Stimulated activated effector memory CD8-positive, alpha-beta T cell treated with anti-CD3 and anti-CD28 coated beads, Interleukin-12 subunit alpha, Interleukin-12 subunit beta, amount 100 ng/mL, for 72 hours (primary cell): Measurements from ENCODE around the gene POU4F1.

Experiments
- ATAC-seq: fragments of 150-1000 bp; cut with Tn5 transposase; 2 replicates; pipeline ENCODE4 v1.10.0; 2021
- DNase-seq, 2 donors: peaks; one replicate each; pipeline ENCODE4 v3.0.0; 2021 to 2022; ENCODE audit warnings: low spot score in 2 of 2
- H3K27ac Mint-ChIP-seq: one replicate; pipeline ENCODE4 v1.8.0; 2022; ENCODE audit warnings: mild to moderate bottlenecking, mixed read lengths
- H3K36me3 Mint-ChIP-seq: one replicate; pipeline ENCODE4 v1.8.0; 2022; ENCODE audit warnings: mild to moderate bottlenecking, mixed read lengths
- H3K4me1 Mint-ChIP-seq: one replicate; pipeline ENCODE4 v1.8.0; 2022; ENCODE audit warnings: mixed read lengths
- H3K4me3 Mint-ChIP-seq: one replicate; pipeline ENCODE4 v1.8.0; 2022; ENCODE audit warnings: mild to moderate bottlenecking, mixed read lengths
- H3K9me3 Mint-ChIP-seq: one replicate; pipeline ENCODE4 v1.8.0; 2022; ENCODE audit warnings: mixed read lengths

The POU4F1 gene

DNA sequence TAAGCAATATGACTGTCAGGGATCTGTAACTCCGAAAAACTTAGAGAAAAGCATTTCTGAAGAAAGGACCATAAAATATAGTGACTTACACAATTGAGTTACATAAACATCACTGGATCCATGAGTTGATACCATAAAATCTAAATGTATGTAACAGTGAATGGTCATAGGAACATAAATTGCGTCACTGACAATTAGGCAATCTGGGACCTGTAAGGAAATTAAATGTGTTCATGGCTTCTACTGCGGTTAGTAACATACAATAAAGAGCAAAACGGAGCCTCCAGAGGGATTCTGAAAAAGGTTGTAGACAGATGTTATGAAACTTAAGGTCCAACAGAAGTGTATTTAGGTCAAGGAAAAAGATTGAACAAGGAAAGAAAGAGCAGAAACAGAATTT, 27.1 kb downstream of the POU4F1 start:
- Mint-ChIP-seq H3K4me1 (no peaks in the 10 kb centered on the region), H3K9me3 (no peaks in the 10 kb centered on the region), H3K4me3 (no peak overlapping the region), H3K27ac (no peak overlapping the region), H3K36me3 (no peaks in the 10 kb centered on the region)
- ATAC-seq: no peak
- DNase-seq: no peak

DNA sequence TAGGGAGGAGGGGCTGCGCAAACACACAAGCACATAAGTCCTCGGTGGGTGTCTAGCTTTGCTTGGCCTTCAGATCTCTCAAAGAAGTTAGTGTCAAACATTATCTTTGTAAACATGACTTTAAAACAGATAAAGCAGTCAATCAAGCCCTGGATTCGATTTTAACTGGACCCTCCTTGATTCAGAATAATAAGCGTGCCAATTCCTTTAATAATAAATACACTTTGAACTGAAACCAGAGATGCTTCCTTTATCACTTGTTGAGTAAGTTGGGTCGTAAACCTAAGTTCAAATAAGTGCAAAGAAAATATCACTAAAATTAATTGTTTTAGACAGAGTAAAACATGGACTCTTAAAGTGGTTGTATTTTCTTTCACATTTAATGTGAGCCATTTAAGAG, 30.9 kb downstream of the POU4F1 start:
- Mint-ChIP-seq H3K36me3 (no peaks in the 10 kb centered on the region), H3K9me3 (no peaks in the 10 kb centered on the region), H3K27ac (no peak overlapping the region), H3K4me3 (no peak overlapping the region), H3K4me1 (no peaks in the 10 kb centered on the region)
- ATAC-seq (no peak), DNase-seq (no peak)

DNA sequence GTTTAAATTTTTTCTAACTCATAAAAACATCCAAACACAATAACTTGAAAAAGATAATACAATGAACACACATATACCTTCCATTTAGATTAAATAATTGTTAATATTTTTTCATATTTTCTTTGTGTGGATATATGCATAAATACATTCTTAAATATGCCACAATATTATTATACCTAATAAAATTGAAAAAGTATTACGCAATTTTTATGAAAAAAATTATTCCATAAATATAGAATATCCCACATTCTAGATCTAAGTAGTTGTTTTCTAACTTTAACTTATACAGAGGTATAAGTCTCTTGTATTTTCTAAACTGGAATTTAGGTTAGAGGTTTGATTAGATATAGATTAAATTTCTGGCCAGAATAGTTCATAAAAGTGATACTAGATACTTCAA, 34.3 kb downstream of the POU4F1 start:
- no peaks in the 10 kb centered on the region for H3K9me3 Mint-ChIP-seq
- H3K4me3 Mint-ChIP-seq: no peak overlapping the region
- ATAC-seq: no peak
- DNase-seq: no peak
- no peaks in the 10 kb centered on the region for H3K4me1 Mint-ChIP-seq
- no peaks in the 10 kb centered on the region for H3K36me3 Mint-ChIP-seq
- H3K27ac Mint-ChIP-seq: no peak overlapping the region

DNA sequence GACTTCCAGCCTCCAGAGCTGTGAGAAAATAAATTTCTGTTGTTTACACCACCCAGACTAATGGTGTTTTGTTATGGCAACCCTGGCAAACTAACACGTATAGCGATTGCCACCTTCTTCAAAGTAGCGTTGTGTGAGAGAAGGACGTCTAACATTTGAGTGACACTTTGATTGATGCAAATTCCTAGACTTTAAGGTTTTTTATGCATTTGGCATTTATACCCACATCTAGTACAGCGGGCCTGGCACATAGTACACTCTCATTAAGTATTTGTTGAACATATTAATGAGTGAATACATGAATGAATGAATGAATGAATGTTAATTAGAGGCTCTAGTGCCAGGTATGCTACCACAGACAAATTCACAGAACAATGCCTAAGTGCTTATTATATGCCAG, 36.7 kb downstream of the POU4F1 start:
- Mint-ChIP-seq H3K36me3 (no peaks in the 10 kb centered on the region), H3K4me1 (no peaks in the 10 kb centered on the region), H3K9me3 (no peaks in the 10 kb centered on the region), H3K4me3 (no peak overlapping the region), H3K27ac (no peak overlapping the region)
- ATAC-seq (no peak), DNase-seq (no peak)

DNA sequence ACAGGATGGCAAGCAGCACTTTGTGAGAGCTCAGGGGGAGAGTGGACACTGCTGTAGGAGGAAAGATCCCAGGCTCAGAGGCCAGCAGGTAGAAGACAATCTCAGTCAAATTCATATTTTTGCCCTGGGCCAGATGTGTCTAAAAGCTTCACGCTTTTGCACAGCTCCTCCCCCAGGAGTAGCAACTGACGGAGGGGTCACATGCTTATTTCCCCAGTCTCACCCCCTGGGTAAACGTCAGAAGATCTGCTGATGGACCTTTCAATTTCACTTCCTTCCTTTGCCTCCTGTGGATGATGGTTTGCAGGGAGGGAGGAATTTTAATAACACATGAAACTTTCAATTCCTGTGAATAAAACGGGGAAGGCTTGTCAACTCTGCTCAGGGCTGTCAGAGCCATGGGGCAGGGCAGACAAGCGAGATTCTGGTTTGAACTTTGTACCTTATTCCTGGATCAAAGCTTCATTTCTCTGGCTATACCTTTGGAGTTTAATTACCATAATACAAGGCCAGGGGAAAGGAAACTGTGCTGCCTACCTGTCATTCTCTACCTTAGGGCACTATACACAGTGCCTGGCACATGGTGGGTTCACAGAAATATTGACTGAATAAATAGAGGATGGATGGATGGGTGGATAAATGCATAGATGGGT, 41.0 kb downstream of the POU4F1 start:
- Mint-ChIP-seq H3K4me3 (no peak overlapping the region), H3K4me1 (no peaks in the 10 kb centered on the region), H3K36me3 (no peaks in the 10 kb centered on the region), H3K9me3 (no peaks in the 10 kb centered on the region), H3K27ac (no peak overlapping the region)
- DNase-seq (no peak), ATAC-seq (no peak)
